GM18498 (cell line): ENCODE measurements around the gene PADI3.

Experiments
- ATAC-seq: cut with Tn5 transposase; IDR thresholded peaks from one replicate; pipeline ENCODE4 v1.9.1; 2021; ENCODE audit warnings: mild to moderate bottlenecking, moderate library complexity; ENCODE audit not compliant: unreplicated experiment

Gene PADI3

GRCh38 chr1:17248781-17249180 lies at the start of gene PADI3:
PADI3 (plus strand) TSS chr1:17249098; CDS start chr1:17249138, 40 bp downstream.
- ATAC-seq, result no peak

GRCh38 chr1:17199267-17200044 lies 49.4 kb upstream of the PADI3 start:
- ATAC-seq, result no peak

GRCh38 chr1:17200246-17200645 lies 48.7 kb upstream of the PADI3 start:
- ATAC-seq, result no peak

GRCh38 chr1:17200756-17201155 lies 48.1 kb upstream of the PADI3 start:
- no peak for ATAC-seq

- ATAC-seq, result no peak
These were observed 47.5 kb upstream of the PADI3 start for GRCh38 chr1:17201201-17202021.

- ATAC-seq, result no peak
These were observed 44.1 kb upstream of the PADI3 start, which contains the start of gene PADI1 for GRCh38 chr1:17204546-17205440. PADI1 (plus strand) TSS chr1:17205128; CDS start chr1:17205218, 90 bp downstream.

- ATAC-seq, result no peak
These were observed 43.2 kb upstream of the PADI3 start for GRCh38 chr1:17205652-17206051.

GRCh38 chr1:17206196-17206595 lies 42.7 kb upstream of the PADI3 start:
- ATAC-seq, result no peak

- ATAC-seq, result peak; percentile 51
These were observed 41.9 kb upstream of the PADI3 start for GRCh38 chr1:17207046-17207445.

GRCh38 chr1:17207540-17207939 lies 41.4 kb upstream of the PADI3 start:
- no peak for ATAC-seq

- ATAC-seq, result peak; percentile 54
These were observed 40.9 kb upstream of the PADI3 start for GRCh38 chr1:17207966-17208418.

GRCh38 chr1:17208546-17208945 lies 40.4 kb upstream of the PADI3 start:
- ATAC-seq, result no peak

GRCh38 chr1:17209430-17209829 lies 39.5 kb upstream of the PADI3 start:
- no peak for ATAC-seq

GRCh38 chr1:17210176-17210575 lies 38.7 kb upstream of the PADI3 start:
- no peak for ATAC-seq

- no peak for ATAC-seq
These were observed 37.5 kb upstream of the PADI3 start for GRCh38 chr1:17211377-17211776.

GRCh38 chr1:17212009-17212408 lies 36.9 kb upstream of the PADI3 start:
- ATAC-seq, result no peak

- no peak for ATAC-seq
These were observed 36.3 kb upstream of the PADI3 start for GRCh38 chr1:17212487-17213121.

GRCh38 chr1:17213148-17213781 lies 35.6 kb upstream of the PADI3 start:
- ATAC-seq, result no peak

- no peak for ATAC-seq
These were observed 35.1 kb upstream of the PADI3 start for GRCh38 chr1:17213782-17214148.
